LHCN-M2 (cell line): ENCODE data around the gene DHCR7. TPM values are rescaled to one million over a fixed set of nuclear protein-coding genes. Genes with fewer than 3 reads are reported as not detected.
A peak's percentile ranks its signal among the peaks of the same experiment; 100 is the strongest.

ENCODE experiments used
- DNase-seq: peaks from one replicate; pipeline ENCODE4 v3.0.0-alpha.2; 2012; ENCODE audit warnings: low read depth
- total RNA-seq: library from RNA; depleted of rRNA; stranded (reverse); fragments of >200 nt; gene quantifications from 2 replicates; pipeline ENCODE4 v1.2.3, GENCODE V29; 2014

The DHCR7 gene
- total RNA-seq, 1 experiment from 2014 or later, result 36.2 TPM

DNA sequence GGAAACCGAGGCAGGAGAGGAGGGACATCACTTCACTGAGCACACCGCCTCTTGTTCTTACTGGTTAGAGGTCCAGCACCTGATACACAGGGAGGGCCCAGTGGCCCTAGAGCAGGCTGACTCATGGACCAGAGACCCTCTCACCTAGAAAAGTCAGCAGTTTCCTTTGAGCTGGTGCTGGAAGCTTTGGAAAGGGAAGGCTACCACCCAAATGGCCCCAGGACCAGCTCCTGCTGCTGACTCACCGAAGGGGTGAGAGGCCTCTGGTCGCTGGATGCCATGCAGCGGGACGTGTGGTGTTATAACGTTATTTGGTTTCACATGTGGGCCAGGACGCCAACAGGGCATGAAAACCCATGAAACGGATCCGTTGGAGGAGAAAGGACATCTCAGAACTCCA, 8.6 kb upstream of the DHCR7 start:
- no peak for DNase-seq

GRCh38 chr11:71456294-71456693, 8.1 kb upstream of the DHCR7 start:
- DNase-seq, result no peak

DNA sequence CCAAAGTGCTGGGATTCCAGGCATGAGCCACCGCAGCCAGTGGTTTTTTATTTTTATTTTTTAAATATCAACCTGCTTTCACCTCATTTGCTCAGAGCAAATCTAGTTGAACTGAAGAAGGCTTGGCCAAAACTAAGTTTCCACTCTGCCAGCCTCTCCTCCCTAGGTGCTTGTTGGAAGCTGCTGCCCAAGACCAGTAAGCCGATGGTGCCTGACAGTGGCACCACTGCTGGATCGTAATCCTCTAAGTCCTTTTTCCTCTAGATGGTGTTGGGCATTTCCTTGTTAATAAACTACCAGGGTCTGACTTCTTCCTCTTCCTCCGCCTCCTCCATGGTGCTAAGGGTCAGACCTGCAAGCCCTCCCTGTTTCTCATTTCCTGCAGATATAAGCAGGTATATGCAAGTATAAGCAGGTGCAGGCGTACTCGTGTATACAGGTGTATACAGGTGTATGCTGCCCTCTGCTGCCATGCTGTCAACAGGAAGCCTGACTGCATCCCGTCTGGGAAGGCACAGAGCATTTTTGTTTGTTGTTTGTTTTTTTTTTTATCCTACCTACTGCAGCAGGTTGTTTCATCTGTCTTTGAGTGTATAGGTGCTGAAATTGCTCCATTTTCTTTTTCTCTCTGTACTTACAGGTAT, 6.4 kb upstream of the DHCR7 start:
- no peak for DNase-seq

GRCh38 chr11:71453918-71454304, 5.7 kb upstream of the DHCR7 start:
- no peak for DNase-seq

GRCh38 chr11:71453037-71453917, 5.1 kb upstream of the DHCR7 start, which contains the start of gene NADSYN1:
Gene NADSYN1 (plus strand): TSS chr11:71453203. CDS start chr11:71453297, 94 bp downstream.
- DNase-seq, result peak; percentile 88

- DNase-seq, result no peak
These were observed 4.2 kb upstream of the DHCR7 start for GRCh38 chr11:71452199-71453036.

GRCh38 chr11:71451596-71452198, 3.5 kb upstream of the DHCR7 start:
- no peak for DNase-seq

- DNase-seq, result no peak
These were observed 2.7 kb upstream of the DHCR7 start for GRCh38 chr11:71450939-71451338.

GRCh38 chr11:71450507-71450906, 2.3 kb upstream of the DHCR7 start:
- DNase-seq, result no peak

DNA sequence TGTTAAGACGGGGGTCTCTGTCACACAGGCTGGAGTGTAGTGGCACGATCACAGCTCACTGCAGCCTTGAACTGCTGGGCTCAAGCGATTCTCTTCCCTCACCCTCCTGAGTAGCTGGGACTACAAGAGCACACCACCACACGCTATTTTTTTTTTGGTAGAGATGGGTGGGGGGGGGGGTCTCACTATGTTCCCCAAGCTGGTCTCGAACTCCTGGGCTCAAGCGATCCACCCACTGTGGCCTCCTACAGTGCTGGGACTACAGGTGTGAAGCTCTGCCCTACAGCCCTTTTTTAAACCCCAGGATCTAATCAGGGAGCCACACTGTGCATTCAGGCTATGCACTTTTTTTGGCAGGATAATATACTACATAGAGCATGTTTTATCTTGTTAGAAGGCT, 1.4 kb upstream of the DHCR7 start:
- DNase-seq, result no peak

- DNase-seq, result peak; percentile 13
These were observed 369 bp downstream of the DHCR7 start for GRCh38 chr11:71447791-71448256.

- peak; percentile 67 for DNase-seq
These were observed 1.1 kb downstream of the DHCR7 start for GRCh38 chr11:71446942-71447688.

- DNase-seq, result no peak
These were observed 2.0 kb downstream of the DHCR7 start for GRCh38 chr11:71446150-71446549.

- DNase-seq, result no peak
These were observed 3.4 kb downstream of the DHCR7 start for GRCh38 chr11:71444811-71445210.

DNA sequence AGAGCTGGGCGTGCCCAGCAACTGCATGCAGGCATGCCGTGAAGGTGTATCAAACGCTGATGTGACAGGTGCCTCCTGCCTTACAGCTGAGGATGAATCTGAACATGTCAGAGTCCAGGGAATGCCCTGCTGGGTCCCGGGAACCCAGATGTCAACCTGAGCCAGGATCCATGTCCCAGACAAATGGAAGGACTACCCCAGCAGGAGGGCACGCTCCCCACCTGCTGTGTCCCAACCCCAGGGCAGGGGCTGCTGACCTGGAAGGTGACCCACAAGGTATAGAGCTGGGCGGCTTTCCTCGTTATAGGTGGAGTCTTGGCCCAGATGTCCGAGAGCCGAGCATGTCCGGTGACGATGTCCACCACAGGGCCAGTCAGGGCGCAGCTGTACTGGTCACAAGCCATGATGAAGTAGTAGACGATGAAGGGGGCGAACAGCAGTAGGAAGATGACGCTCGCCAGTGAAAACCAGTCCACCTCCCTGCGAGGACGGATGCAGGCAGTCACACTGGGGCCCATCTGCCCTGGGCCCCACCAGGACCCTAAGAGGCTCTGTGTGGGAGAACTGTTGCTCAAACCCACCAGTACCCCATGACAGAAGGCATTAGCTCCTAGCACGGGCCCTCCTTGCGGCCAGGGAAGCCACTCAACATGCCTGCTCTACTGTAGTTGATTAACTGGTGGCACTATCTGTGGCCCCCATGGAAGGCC, 4.3 kb downstream of the DHCR7 start:
- no peak for DNase-seq

GRCh38 chr11:71442880-71443279, 5.3 kb downstream of the DHCR7 start:
- no peak for DNase-seq

GRCh38 chr11:71442123-71442522, 6.1 kb downstream of the DHCR7 start:
- DNase-seq, result no peak

GRCh38 chr11:71441251-71441650, 6.9 kb downstream of the DHCR7 start:
- DNase-seq, result no peak

DNA sequence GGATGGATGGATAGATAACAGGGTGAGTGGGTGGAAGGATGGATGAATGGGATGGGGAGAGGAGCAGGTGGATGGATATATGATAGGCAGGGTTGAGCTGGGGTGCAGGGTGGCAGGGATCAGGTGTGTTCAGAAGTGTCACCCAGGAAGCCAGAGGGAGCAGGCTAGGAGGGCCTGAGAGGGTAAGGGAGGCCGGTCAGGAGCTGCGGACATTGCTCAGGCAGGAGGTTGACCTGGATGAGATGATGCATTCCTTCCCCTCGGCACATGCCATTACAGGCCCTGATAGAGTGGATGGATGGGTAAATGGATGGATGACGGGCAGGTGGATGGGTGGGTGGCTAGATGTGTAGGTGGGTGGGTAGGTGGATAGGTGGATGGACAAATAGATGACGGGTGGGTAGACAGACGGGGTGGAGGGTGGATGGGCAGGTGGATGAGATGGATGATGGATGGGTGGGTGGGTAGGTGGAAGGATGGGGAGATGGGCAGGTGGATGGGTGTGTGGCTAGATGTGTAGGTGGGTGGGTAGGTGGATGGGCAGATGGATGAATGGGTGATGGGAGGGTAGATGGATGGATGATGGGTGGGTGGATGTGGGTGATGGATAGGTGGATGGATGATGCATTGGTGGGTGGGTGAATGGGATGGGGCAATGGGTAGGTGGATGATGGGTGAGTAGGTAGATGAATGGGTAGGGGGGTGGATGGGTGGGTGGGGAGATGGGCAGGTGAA, 8.0 kb downstream of the DHCR7 start:
- no peak for DNase-seq
